Measurements from ENCODE around the gene FAM78B. TPM values are rescaled to one million over a fixed set of nuclear protein-coding genes. Genes with fewer than 3 reads are reported as not detected.
A peak's percentile ranks its signal among the peaks of the same experiment; 100 is the strongest.

FAM78B gene
- total RNA-seq, 1 donor: 0.27 TPM

DNA sequence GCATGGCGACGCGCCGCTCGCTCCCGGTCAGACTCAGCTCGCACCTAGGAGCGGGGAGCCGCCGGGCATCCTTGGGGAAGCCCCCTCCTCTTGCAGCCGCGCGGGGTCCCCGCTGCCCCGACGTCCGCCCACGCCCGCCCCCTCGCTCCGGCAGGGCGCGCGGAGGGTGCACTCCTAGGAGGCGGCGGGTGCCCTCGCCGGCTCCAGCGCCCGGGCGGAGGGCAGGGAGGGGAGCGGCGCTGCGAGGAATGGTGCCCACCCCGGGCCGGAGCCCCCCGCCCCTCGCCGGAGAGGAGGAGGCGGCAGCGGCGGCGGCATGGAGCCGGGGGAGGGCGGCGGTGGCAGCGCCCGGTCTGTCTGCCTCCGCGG is 488 bp downstream of the FAM78B start:
- DNase-seq (ENCODE audit: low read depth): no peak
- peak overlapping the region; percentile 74 for H3K4me3 ChIP-seq (ENCODE audit: low read depth, low read length)
- TF ChIP-seq, protein P1, sequence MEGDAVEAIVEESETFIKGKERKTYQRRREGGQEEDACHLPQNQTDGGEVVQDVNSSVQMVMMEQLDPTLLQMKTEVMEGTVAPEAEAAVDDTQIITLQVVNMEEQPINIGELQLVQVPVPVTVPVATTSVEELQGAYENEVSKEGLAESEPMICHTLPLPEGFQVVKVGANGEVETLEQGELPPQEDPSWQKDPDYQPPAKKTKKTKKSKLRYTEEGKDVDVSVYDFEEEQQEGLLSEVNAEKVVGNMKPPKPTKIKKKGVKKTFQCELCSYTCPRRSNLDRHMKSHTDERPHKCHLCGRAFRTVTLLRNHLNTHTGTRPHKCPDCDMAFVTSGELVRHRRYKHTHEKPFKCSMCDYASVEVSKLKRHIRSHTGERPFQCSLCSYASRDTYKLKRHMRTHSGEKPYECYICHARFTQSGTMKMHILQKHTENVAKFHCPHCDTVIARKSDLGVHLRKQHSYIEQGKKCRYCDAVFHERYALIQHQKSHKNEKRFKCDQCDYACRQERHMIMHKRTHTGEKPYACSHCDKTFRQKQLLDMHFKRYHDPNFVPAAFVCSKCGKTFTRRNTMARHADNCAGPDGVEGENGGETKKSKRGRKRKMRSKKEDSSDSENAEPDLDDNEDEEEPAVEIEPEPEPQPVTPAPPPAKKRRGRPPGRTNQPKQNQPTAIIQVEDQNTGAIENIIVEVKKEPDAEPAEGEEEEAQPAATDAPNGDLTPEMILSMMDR (IDR thresholded peaks at IDR 0.05; ENCODE audit: insufficient read depth, low read length): no peak

DNA sequence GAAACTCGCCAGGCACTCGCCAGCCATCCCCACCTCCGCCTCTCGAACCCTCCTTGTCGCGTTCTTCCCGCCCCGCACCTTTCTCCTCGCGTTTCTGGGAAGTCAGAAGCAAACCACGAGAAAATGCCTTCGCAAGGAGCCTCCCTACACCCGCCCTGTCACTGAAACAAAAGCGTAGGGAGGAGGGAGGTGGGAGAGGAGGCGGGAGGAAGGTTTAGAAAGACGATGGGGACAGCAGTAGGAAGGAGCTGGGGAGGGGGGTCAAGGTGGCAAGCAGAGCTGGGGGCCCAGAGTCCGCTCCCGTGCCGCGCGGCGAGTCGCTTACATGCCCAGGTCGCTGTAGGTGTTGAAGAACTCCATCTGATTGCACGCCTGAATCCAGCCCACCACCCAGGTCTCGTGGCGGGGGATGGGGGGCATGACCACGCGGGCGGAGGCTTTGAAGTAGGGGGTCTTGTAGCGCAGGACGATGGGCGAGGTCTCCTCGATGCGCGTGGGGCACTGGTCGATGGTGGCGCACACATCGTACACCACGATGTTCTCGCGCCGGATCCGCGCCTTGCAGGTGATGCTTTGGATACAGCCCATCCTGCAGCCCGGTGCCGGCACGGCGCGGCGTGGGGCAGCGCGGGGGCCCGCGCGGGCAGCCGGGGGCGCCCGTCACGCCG is 1.0 kb downstream of the FAM78B start:
- DNase-seq (ENCODE audit: low read depth): peak; percentile 47
- peak overlapping the region; percentile 74 for H3K4me3 ChIP-seq (ENCODE audit: low read depth, low read length)
- TF ChIP-seq, protein P1 (IDR thresholded peaks at IDR 0.05; ENCODE audit: insufficient read depth, low read length): no peak

DNA sequence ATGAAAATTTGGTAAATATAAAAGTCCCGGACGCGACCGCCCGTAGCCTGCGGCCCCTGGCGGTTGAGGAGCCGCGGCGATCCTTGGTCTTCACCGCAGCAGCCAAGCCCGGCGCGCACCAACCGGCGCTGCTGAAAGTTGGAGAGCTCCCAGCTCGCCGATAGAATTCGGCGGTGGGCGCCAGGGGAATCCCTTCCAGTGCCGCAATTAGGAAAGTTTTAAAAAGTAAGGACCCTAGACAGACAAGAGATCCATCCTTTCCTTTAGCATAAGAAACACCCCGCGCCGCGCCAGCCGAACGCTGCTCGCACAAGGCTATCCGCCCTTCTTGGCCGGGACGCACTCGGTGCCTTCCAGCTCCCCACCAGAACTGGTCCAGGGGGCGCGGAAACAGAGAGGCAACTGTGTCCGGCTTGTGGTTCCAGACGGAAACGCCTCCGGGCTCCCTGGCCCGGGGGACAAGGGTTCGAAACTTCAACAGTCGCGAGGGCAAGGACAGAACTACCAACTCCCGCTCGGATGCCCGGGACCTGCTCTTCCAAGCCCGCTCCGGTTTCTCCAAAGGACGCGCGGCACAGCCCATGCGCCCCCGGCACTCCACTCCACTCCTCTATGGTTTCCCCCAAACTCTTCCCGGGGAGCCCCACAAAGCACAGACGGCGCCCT is 1.7 kb downstream of the FAM78B start:
- H3K4me3 ChIP-seq (ENCODE audit: low read depth, low read length): peak overlapping the region; percentile 74
- TF ChIP-seq, protein P1 (IDR thresholded peaks at IDR 0.05; ENCODE audit: insufficient read depth, low read length): peak; percentile 74
- DNase-seq (ENCODE audit: low read depth): peak; percentile 66

DNA sequence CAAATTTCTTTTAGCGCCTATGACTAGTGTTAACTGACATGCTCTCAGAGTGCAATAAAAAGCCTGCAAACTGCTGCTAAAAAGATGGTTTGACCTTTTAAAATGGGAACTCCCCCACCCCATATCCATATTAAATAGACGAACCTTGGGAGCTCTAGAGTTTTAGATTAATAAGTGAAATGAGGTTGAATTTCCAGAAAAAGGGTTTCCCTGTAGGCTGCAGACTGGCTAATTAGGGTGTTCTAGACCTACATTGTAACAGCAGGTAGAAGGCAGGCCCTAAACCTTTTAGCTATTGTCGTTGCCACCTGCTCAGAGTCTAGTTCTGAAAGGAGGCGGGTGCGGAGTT is 2.2 kb downstream of the FAM78B start:
- TF ChIP-seq, protein P1 (IDR thresholded peaks at IDR 0.05; ENCODE audit: insufficient read depth, low read length): no peak
- peak overlapping the region; percentile 46 for H3K4me3 ChIP-seq (ENCODE audit: low read depth, low read length)
- DNase-seq (ENCODE audit: low read depth): no peak

DNA sequence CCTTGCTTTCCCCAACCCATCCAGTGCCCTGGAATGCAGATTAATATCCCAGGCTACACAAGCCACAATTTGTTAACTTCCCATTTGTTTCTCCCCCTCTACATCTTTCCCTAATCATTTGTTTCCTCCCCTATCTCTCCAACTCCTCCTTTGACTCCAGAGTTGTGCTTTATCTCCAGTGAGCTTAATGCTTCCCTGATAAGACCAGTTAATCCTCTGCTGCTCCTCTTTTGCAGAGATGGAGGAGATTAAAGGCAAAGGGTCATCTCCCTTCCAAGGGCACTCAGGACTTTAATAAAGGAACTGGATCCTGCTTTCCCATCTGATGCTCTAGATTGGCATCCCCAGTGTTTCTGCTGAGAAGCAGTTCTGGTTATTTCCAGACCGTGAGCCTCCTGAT is 7.1 kb downstream of the FAM78B start:
- DNase-seq (ENCODE audit: low read depth): no peak
- TF ChIP-seq, protein P1 (IDR thresholded peaks at IDR 0.05; ENCODE audit: insufficient read depth, low read length): no peak

DNA sequence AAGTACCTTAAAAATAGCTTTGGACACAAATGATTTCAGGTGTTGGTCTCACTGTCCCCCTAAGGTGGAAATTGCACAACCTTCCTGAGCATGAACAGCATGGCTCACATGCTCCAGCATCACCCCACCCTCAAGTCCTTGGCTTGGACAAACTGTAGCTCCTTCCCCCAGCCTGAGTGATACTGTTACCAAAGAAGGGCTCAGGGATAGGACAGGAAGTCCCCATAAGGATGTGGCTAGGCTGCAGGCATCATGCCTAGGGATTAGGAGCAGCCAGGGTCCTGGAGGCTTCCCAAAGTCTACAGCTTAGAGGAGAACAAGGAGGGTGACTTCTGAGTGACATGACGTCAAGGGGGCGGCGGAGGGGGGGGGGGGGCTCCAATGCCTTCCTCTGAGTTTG is 10.1 kb downstream of the FAM78B start:
- no peak overlapping the region for H3K4me3 ChIP-seq (ENCODE audit: low read depth, low read length)
- TF ChIP-seq, protein P1 (IDR thresholded peaks at IDR 0.05; ENCODE audit: insufficient read depth, low read length): no peak
- DNase-seq (ENCODE audit: low read depth): no peak

More for the DNA sequence above, 7.1 kb downstream of the FAM78B start:
- H3K4me3 ChIP-seq (ENCODE audit: low read depth, low read length): no peak overlapping the region

All from fibroblast of the aortic adventitia (primary cell).